IMR-90 (cell line): ENCODE results near the gene IGSF8. TPM values are rescaled to one million over a fixed set of nuclear protein-coding genes. Genes with fewer than 3 reads are reported as not detected.

Experiments
- ATAC-seq: fragments of 200-7000 bp; cut with Tn5 transposase; 2 replicates; pipeline ENCODE4 v1.9.1; 2020; ENCODE audit warnings: low read depth, mild to moderate bottlenecking, moderate library complexity
- BruUV-seq: library from RNA; stranded (reverse); fragments of 400-500 nt; replicated peaks from 2 replicates; lab custom pipeline; 2021; lab: Mats Ljungman, UMichigan
- CTCF ChIA-PET: fragments of 300-600 bp; formaldehyde crosslinking; extraction: SDS; loops from one replicate; lab custom pipeline; 2021; ENCODE audit warnings: antibody characterized with exemption; lab: Yijun Ruan, JAX
- POLR2A ChIA-PET: fragments of 300-600 bp; sonication (Branson Sonifier 250); formaldehyde crosslinking; loops from one replicate; lab custom pipeline; 2022; ENCODE audit warnings: antibody characterized with exemption; ENCODE audit not compliant: unreplicated experiment; lab: Charles Lee
- DNase-seq: peaks from one replicate; pipeline ENCODE4 v3.0.0; 2013
- H2AFZ ChIP-seq: replicated peaks from 2 replicates; pipeline ENCODE3; 2013; ENCODE audit warnings: low read length, mild to moderate bottlenecking; ENCODE audit not compliant: poor library complexity
- H2AK5ac ChIP-seq: 2 replicates; pipeline ENCODE4 v1.6.1; 2013; ENCODE audit warnings: low read depth, low read length, inconsistent platforms
- H2AK9ac ChIP-seq: replicated peaks from 2 replicates; pipeline ENCODE3; 2013; ENCODE audit warnings: mild to moderate bottlenecking, low read depth, low read length, moderate library complexity; ENCODE audit not compliant: poor library complexity
- H2BK120ac ChIP-seq: 2 replicates; pipeline ENCODE4 v1.6.1; 2013; ENCODE audit warnings: low read depth, low read length, inconsistent platforms
- H2BK15ac ChIP-seq: 3 replicates; pipeline ENCODE4 v1.6.1; 2013; ENCODE audit warnings: low read depth, low read length, inconsistent platforms
- H2BK20ac ChIP-seq: 2 replicates; pipeline ENCODE4 v1.6.1; 2013; ENCODE audit warnings: low read depth, mild to moderate bottlenecking, inconsistent platforms, low read length, moderate library complexity
- H2BK5ac ChIP-seq: 2 replicates; pipeline ENCODE4 v1.6.1; 2013; ENCODE audit warnings: mild to moderate bottlenecking, low read depth, low read length, inconsistent platforms; ENCODE audit not compliant: poor library complexity, severe bottlenecking
- H3K14ac ChIP-seq: replicated peaks from 2 replicates; pipeline ENCODE4 v1.6.1; 2013; ENCODE audit warnings: low read depth, low read length, inconsistent platforms
- H3K18ac ChIP-seq: 2 replicates; pipeline ENCODE4 v1.6.1; 2013; ENCODE audit warnings: low read depth, low read length, control low read depth
- H3K23ac ChIP-seq: 2 replicates; pipeline ENCODE4 v1.6.1; 2013; ENCODE audit warnings: low read depth, low read length, inconsistent platforms
- H3K27ac ChIP-seq: 2 replicates; pipeline ENCODE4 v1.5.1; 2013; ENCODE audit warnings: mild to moderate bottlenecking, control low read depth, low read length; ENCODE audit not compliant: insufficient read depth
- H3K27me3 ChIP-seq: 2 replicates; pipeline ENCODE4 v1.6.1; 2013; ENCODE audit warnings: low read length; ENCODE audit not compliant: control insufficient read depth, insufficient read depth
- H3K36me3 ChIP-seq: 2 replicates; pipeline ENCODE4 v1.6.1; 2013; ENCODE audit warnings: low read length, mixed read lengths; ENCODE audit not compliant: control insufficient read depth, insufficient read depth
- H3K4ac ChIP-seq: 2 replicates; pipeline ENCODE4 v1.6.1; 2013; ENCODE audit warnings: low read depth, low read length, inconsistent platforms
- H3K4me1 ChIP-seq: 2 replicates; pipeline ENCODE4 v1.6.1; 2013; ENCODE audit warnings: low read length, mixed read lengths; ENCODE audit not compliant: control insufficient read depth, insufficient read depth
- H3K4me2 ChIP-seq: 2 replicates; pipeline ENCODE4 v1.6.1; 2013; ENCODE audit warnings: low read depth, mild to moderate bottlenecking, control low read depth, low read length, moderate library complexity
- H3K4me3 ChIP-seq: 2 replicates; pipeline ENCODE4 v1.5.1; 2013; ENCODE audit warnings: low read depth, mild to moderate bottlenecking, control low read depth, low read length, moderate library complexity; ENCODE audit not compliant: insufficient read depth
- H3K56ac ChIP-seq: 2 replicates; pipeline ENCODE4 v1.6.1; 2013; ENCODE audit warnings: low read length, inconsistent platforms; ENCODE audit not compliant: insufficient read depth; ENCODE audit errors: extremely low read depth
- H3K79me1 ChIP-seq, 2 experiments: 2 replicates each; pipeline ENCODE4 v1.6.1; 2013; ENCODE audit warnings: low read length in 2 of 2, inconsistent platforms in 1 of 2, low read depth in 1 of 2
- H3K9ac ChIP-seq: 2 replicates; pipeline ENCODE4 v1.6.1; 2013; ENCODE audit warnings: low read depth, low read length, control low read depth
- H3K9me1 ChIP-seq: 2 replicates; pipeline ENCODE4 v1.6.1; 2013; ENCODE audit warnings: low read length, inconsistent platforms; ENCODE audit not compliant: insufficient read depth
- H3K9me3 ChIP-seq: 2 replicates; pipeline ENCODE4 v1.6.1; 2013; ENCODE audit warnings: low read length; ENCODE audit not compliant: control insufficient read depth, insufficient read depth
- H4K20me1 ChIP-seq: 2 replicates; pipeline ENCODE4 v1.6.1; 2013; ENCODE audit warnings: low read length, inconsistent platforms; ENCODE audit not compliant: insufficient read depth
- H4K5ac ChIP-seq: 2 replicates; pipeline ENCODE4 v1.6.1; 2013; ENCODE audit warnings: mild to moderate bottlenecking, low read depth, low read length, control low read depth
- H4K8ac ChIP-seq, 2 experiments: 2 replicates each; pipeline ENCODE4 v1.6.1; 2013; ENCODE audit warnings: low read depth in 2 of 2, low read length in 2 of 2, control low read depth in 1 of 2, inconsistent platforms in 1 of 2
- H4K91ac ChIP-seq: 2 replicates; pipeline ENCODE4 v1.6.1; 2013; ENCODE audit warnings: low read depth, low read length, inconsistent platforms; ENCODE audit not compliant: insufficient read depth
- BHLHE40 ChIP-seq: fragments of 150-350 bp; IDR thresholded peaks from 2 replicates; pipeline ENCODE4 v1.6.1; 2016; ENCODE audit warnings: mild to moderate bottlenecking, low read depth, low read length
- CEBPB ChIP-seq: IDR thresholded peaks from 2 replicates; pipeline ENCODE4 v1.6.1; 2012; ENCODE audit warnings: low read depth, low read length, improper control_type of control experiment
- CHD1 ChIP-seq: IDR thresholded peaks from 2 replicates; pipeline ENCODE4 v1.6.1; 2012; ENCODE audit warnings: low read depth, low read length, improper control_type of control experiment
- FOS ChIP-seq: fragments of 150-350 bp; IDR thresholded peaks from 2 replicates; pipeline ENCODE4 v1.6.1; 2016; ENCODE audit warnings: low read depth, low read length
- MAFK ChIP-seq: IDR thresholded peaks from 2 replicates; pipeline ENCODE4 v1.6.1; 2012; ENCODE audit warnings: low read depth, low read length, improper control_type of control experiment
- MAZ ChIP-seq: IDR thresholded peaks from 2 replicates; pipeline ENCODE4 v1.6.1; 2012; ENCODE audit warnings: low read depth, mild to moderate bottlenecking, low read length, improper control_type of control experiment, moderate library complexity, borderline replicate concordance
- MXI1 ChIP-seq: IDR thresholded peaks from 2 replicates; pipeline ENCODE4 v1.6.1; 2012; ENCODE audit warnings: low read depth, mild to moderate bottlenecking, low read length, moderate library complexity, borderline replicate concordance
- NFE2L2 ChIP-seq: fragments of 150-350 bp; IDR thresholded peaks from 2 replicates; pipeline ENCODE4 v1.6.1; 2016; ENCODE audit warnings: low read depth, mild to moderate bottlenecking, low read length
- POLR2A ChIP-seq: IDR thresholded peaks from 2 replicates; pipeline ENCODE4 v1.6.1; 2012; ENCODE audit warnings: mild to moderate bottlenecking, low read depth, low read length
- RAD21 ChIP-seq: IDR thresholded peaks from 2 replicates; pipeline ENCODE4 v1.6.1; 2012; ENCODE audit warnings: low read length, improper control_type of control experiment
- RCOR1 ChIP-seq: IDR thresholded peaks from 2 replicates; pipeline ENCODE4 v1.6.1; 2012; ENCODE audit warnings: mild to moderate bottlenecking, low read length, improper control_type of control experiment; ENCODE audit not compliant: insufficient replicate concordance
- RFX5 ChIP-seq: IDR thresholded peaks from 2 replicates; pipeline ENCODE4 v1.8.0; 2012; ENCODE audit warnings: low read depth, mild to moderate bottlenecking, low read length, moderate library complexity
- SMC3 ChIP-seq: fragments of 150-350 bp; IDR thresholded peaks from 2 replicates; pipeline ENCODE4 v1.6.1; 2016; ENCODE audit warnings: low read depth, mild to moderate bottlenecking, antibody characterized with exemption, low read length, moderate library complexity
- WGBS, 2 experiments: methylation state at CpG; one replicate each; pipeline versions ENCODE4 v1.1.5 to v1.1.7; 2013; ENCODE audit warnings: missing lambda C conversion rate in 2 of 2; ENCODE audit not compliant: insufficient read length in 1 of 2; ENCODE audit errors: extremely low coverage in 2 of 2; 5-methylcytosine and 5-hydroxymethylcytosine counted together
- dilution Hi-C: fragments of 300-500 bp; cut with HindIII; formaldehyde crosslinking; loops from one replicate; pipeline ENCODE4 v1.14.3; 2018; ENCODE audit warnings: low sequenced_read_pairs; ENCODE audit not compliant: unreplicated experiment
- in situ Hi-C: fragments of 300-500 bp; cut with MboI; formaldehyde crosslinking; loops from 3 replicates; pipeline ENCODE4 v1.14.3; 2019; ENCODE audit warnings: low sequenced_read_pairs, inconsistent platforms, mixed read lengths
- intact Hi-C: fragments of 100-400 bp; cut with micrococcal nuclease; formaldehyde crosslinking; loops from 2 replicates; pipeline ENCODE4 v1.10.0; 2022
- polyA plus RNA-seq, 3 experiments: library from polyadenylated mRNA; depleted of rRNA; stranded (reverse); fragments of >200 nt; gene quantifications; 2 replicates each; pipeline ENCODE4 v1.2.3, GENCODE V29; 2012; ENCODE audit warnings: low replicate concordance in 1 of 3
- total RNA-seq: library from RNA; depleted of rRNA; stranded (reverse); fragments of >200 nt; gene quantifications from 2 replicates; pipeline ENCODE4 v1.2.3, GENCODE V29; 2012
- TF ChIP-seq, protein P1 (sequence below): conservative IDR thresholded peaks from 2 replicates; pipeline ENCODE4 v1.5.1; 2012; ENCODE audit warnings: mild to moderate bottlenecking, low read depth, low read length, improper control_type of control experiment
- TF ChIP-seq, protein P2 (sequence below): fragments of 150-350 bp; IDR thresholded peaks from 2 replicates; pipeline ENCODE4 v1.6.1; 2016; ENCODE audit warnings: low read depth, mild to moderate bottlenecking, low read length, moderate library complexity, borderline replicate concordance
- TF ChIP-seq, protein P3 (sequence below): fragments of 150-350 bp; IDR thresholded peaks from 2 replicates; pipeline ENCODE4 v1.6.1; 2017; ENCODE audit warnings: mild to moderate bottlenecking, antibody characterized with exemption, low read length, low read depth

Gene IGSF8
- total and polyA plus RNA-seq, 2 of the 4 experiments (the other 2 are of a cell fraction), result 8.8 to 25.2 TPM

DNA sequence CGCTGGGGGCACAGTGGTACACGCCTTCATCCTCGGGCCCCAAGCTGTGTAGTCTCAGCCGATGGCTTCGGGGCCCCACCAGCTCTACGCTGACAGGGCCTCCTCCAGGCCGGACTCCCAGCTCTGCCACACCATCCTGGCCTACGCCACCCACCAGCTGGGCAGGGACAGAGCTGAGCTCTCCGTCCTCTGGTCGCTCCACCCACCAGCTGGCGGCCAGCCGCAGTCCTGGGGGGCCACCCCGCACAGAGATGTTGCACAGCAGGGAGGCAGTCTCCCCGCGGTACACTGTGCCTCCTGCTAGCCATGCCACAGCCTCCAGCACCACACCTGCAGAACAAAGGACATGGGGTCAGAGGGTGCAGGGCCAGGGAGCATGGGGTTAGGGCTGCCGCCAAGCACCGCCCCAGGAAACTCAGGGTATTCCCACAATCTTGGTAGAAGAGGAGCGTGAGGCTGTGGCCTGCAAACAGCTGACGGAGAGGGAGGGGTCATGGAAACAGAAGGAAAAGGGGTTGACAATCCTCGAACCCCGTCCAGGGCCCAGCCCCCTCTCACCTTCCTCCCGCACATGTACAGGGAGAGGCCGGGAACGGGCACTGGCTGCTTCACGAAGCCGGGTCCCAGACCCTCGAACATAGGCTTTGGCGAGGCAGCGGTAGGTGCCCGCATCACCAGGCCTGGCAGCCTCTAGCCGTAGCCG, 5.9 kb downstream of the IGSF8 start:
- no peak for TF ChIP-seq SMC3
- TF ChIP-seq, protein P1, sequence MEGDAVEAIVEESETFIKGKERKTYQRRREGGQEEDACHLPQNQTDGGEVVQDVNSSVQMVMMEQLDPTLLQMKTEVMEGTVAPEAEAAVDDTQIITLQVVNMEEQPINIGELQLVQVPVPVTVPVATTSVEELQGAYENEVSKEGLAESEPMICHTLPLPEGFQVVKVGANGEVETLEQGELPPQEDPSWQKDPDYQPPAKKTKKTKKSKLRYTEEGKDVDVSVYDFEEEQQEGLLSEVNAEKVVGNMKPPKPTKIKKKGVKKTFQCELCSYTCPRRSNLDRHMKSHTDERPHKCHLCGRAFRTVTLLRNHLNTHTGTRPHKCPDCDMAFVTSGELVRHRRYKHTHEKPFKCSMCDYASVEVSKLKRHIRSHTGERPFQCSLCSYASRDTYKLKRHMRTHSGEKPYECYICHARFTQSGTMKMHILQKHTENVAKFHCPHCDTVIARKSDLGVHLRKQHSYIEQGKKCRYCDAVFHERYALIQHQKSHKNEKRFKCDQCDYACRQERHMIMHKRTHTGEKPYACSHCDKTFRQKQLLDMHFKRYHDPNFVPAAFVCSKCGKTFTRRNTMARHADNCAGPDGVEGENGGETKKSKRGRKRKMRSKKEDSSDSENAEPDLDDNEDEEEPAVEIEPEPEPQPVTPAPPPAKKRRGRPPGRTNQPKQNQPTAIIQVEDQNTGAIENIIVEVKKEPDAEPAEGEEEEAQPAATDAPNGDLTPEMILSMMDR, result no peak
- no peak for TF ChIP-seq MXI1
- no peak for TF ChIP-seq RAD21
- TF ChIP-seq, protein P2, sequence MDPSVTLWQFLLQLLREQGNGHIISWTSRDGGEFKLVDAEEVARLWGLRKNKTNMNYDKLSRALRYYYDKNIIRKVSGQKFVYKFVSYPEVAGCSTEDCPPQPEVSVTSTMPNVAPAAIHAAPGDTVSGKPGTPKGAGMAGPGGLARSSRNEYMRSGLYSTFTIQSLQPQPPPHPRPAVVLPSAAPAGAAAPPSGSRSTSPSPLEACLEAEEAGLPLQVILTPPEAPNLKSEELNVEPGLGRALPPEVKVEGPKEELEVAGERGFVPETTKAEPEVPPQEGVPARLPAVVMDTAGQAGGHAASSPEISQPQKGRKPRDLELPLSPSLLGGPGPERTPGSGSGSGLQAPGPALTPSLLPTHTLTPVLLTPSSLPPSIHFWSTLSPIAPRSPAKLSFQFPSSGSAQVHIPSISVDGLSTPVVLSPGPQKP, result no peak
- TF ChIP-seq MAFK, result no peak
- TF ChIP-seq CEBPB, result no peak
- no peak for TF ChIP-seq BHLHE40
- no peak for TF ChIP-seq RCOR1
- TF ChIP-seq, protein P3, sequence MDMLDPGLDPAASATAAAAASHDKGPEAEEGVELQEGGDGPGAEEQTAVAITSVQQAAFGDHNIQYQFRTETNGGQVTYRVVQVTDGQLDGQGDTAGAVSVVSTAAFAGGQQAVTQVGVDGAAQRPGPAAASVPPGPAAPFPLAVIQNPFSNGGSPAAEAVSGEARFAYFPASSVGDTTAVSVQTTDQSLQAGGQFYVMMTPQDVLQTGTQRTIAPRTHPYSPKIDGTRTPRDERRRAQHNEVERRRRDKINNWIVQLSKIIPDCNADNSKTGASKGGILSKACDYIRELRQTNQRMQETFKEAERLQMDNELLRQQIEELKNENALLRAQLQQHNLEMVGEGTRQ, result no peak
- TF ChIP-seq POLR2A, result no peak
- TF ChIP-seq FOS, result no peak
- no peak for TF ChIP-seq RFX5
- TF ChIP-seq CHD1, result no peak
- no peak for TF ChIP-seq MAZ
- TF ChIP-seq NFE2L2, result no peak
- no peak overlapping the region for H3K4me2 ChIP-seq
- no peak overlapping the region for H4K91ac ChIP-seq
- no peak overlapping the region for H2BK15ac ChIP-seq
- intact Hi-C loops (no loop called here), in situ Hi-C loops (loop anchor here (10.0 kb wide), 1 partner anchor 262 kb away; no protein-coding TSS in a partner anchor), dilution Hi-C loops (no loop called here)
- no peaks in the 10 kb centered on the region for H3K9me3 ChIP-seq
- no peak overlapping the region for H2AK9ac ChIP-seq
- DNase-seq (no peak), ATAC-seq (no peak)
- H3K4ac ChIP-seq, result no peak overlapping the region
- peaks cover 8% of the 10 kb centered on the region for H3K36me3 ChIP-seq
- no peak overlapping the region for H4K8ac ChIP-seq
- no peak overlapping the region for H4K5ac ChIP-seq
- H3K79me1 ChIP-seq, result peaks cover 0 to 18% of the 10 kb centered on the region in 2 experiments; a peak in 2 of 4 replicates
- 92% methylated on average over 17 of the region's 32 CpGs; no CpG with 5 or more reads in 1 of the 2 experiments for WGBS, 2 experiments
- H3K4me1 ChIP-seq, result peaks cover under 1% of the 10 kb centered on the region
- H3K4me3 ChIP-seq, result no peak overlapping the region
- H2AK5ac ChIP-seq, result no peak overlapping the region
- no peak overlapping the region for H2BK5ac ChIP-seq
- H3K27me3 ChIP-seq, result no peaks in the 10 kb centered on the region
- peak overlapping the region; percentile 23 for H2AFZ ChIP-seq
- ChIA-PET CTCF (no interaction called here), POLR2A (no interaction called here)
- H4K20me1 ChIP-seq, result 0 out of 2 replicates have a peak, but pooled peaks cover 5% of the 10 kb centered on the region
- H3K9ac ChIP-seq, result no peak overlapping the region
- no TSS peak for BruUV-seq
- H3K9me1 ChIP-seq, result no peaks in the 10 kb centered on the region
- H3K18ac ChIP-seq, result no peak overlapping the region
- H3K56ac ChIP-seq, result no peak overlapping the region
- H3K14ac ChIP-seq, result no peak overlapping the region
- no peak overlapping the region for H3K27ac ChIP-seq
- H2BK120ac ChIP-seq, result no peak overlapping the region
- no peak overlapping the region for H3K23ac ChIP-seq
- H2BK20ac ChIP-seq, result no peak overlapping the region
